Right kidney (tissue), 1 donor: Measurements from ENCODE around the gene LTO1.

Experiments used
- DNase-seq: peaks from one replicate; pipeline ENCODE4 v3.0.0-alpha.2; 2016

Gene LTO1

GRCh38 chr11:69682681-69683326 lies 7.7 kb upstream of the LTO1 start:
- DNase-seq, result no peak

- DNase-seq, result no peak
These were observed 7.1 kb upstream of the LTO1 start for GRCh38 chr11:69682221-69682620.

DNA sequence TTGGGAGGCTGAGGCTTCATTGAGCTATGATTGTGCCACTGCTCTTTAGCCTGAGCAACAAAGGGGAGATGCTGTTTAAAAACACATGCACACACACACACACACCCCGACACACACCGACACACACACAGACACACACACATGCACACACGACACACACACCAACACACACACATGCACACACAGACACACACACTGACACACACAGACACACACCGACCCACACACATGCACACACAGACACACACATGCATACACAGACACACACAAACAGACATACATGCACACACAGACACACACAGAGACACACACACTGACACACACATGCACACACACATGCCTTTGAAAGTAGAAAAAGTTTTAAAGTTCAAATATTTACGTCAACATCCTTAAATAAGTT lies 5.5 kb upstream of the LTO1 start:
- no peak for DNase-seq

DNA sequence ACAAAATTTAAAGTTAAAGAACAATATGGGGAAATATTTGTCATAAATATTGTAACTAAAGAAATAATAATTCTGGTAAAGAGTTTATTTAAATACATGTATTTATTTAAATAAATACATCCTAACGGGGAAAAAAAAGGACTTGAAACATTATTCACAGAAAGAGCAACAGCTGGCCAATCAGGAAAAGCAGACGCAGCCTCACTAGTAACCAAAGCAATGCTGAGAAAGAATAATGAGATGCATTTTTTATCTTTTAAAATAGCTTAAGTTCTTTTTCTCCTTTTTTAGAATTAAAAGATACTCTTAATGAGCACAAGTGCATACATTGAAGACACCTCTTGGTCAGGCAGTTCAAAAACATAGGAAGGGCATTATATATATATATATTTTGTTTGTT lies 2.6 kb upstream of the LTO1 start:
- no peak for DNase-seq

DNA sequence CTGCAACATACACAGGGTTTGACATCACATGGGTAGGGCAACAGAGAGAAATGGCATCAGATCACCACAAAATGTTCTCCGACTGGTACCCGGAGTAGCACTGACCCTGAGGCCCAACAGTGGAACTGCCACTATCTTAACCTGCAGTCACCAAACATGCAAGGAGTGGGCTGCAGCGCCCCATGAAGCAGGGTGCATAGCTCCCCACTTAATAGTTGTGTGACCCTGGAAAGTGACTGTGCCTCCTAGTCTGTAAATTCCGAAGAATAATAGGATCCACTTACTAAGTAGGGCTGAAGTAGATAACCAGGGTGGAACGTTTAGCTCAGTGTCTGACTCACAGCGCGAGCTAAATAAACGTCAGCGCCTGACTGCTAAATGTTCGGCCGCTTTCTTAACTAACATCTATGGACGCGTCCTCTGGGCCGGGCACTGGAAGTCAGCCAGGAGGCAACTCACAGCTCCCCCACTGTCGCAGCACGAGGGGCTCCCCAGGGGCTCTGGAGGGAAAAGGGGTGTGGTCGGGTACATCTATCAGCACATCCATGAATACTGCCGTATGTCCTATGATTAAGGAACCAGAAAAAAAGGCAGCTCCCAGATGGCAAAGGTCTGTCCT lies 777 bp downstream of the LTO1 start:
- no peak for DNase-seq

DNA sequence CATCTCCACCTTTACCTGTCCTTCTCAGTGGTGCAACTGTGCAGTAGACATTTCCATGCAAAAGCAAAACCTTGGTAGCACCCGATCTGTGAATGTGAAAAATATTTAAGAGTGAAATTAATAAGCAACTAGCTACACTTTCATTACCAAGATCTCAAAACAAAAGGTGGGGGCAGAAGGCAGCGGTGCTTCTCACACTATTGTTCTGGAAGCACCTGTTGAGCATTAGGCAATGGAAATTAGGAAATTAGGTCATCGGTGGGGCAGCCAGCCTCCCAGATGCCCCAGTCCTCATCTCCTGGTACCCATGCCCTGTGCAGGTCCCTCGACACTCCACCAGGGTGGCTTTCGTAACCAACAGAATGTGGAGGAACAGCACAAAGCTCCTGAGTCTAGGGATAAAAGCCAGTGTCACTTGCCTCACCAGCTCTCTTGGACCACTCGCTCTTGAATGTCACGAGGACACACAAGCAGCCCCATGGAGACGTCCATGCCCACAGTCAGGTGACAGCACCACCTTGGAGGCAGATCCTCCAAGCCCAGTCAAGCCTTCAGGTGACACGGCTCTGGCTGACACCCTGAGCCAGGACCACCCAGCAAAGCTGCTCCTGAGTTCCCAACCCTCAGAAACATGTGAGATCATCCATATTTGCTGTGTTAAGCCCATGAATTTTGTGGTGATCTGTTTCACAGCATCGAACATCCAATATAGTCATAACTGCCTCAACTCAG lies 3.3 kb downstream of the LTO1 start:
- no peak for DNase-seq

DNA sequence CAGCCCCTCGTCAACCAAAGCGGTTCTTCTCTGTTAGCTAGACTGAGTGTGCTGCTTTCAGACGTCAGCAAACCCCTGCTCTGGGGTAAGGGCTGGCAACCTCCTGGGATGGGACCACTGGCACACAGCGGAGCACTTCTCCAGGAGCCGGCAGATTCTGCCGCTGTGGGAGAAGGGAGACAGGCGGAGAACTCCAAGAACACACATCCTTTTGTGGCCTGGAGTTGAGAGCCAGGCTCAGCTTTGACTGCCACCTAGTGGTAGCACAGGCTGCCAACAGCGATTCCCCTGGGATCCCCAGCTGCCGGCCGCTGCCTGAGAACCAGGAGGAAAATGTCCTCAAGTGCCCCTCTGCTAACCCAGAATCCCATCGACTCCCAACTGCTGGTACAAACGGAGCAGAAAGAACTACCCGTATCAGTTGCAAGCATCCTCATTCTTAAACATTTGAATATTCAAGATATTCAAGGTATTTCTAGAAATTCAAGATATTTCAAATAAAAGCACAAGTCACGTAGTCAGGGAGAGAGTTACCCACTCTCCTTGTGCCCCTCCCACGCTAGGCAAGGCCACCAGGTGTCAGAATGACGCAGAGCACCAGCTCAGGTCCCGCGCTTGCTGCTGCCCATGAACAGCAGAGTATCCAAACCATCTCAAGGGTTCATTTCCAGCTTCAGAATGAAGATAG lies 4.9 kb downstream of the LTO1 start:
- peak; percentile 65 for DNase-seq

DNA sequence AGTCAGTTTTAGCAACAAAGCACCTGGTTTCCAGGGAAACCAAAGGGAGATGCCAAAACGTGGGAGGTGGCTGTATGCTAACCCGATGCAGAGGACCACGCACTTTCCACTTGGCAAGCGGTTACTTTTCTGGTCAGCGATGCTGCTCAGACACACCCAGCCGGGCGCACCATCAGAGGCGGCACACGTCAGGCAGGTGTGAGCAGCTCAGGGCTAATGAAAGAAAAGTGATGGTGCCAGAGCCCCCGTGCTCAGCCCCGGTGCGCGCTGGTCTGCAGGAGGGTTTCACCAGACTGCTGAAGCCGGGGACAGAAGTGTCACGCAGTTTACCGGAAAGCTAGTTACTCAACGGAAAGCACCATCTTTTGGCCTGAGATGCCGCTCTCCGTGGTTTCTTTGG lies 5.7 kb downstream of the LTO1 start:
- DNase-seq, result no peak

GRCh38 chr11:69667619-69668604 lies 7.2 kb downstream of the LTO1 start:
- DNase-seq, result no peak

GRCh38 chr11:69666752-69667536 lies 8.2 kb downstream of the LTO1 start:
- no peak for DNase-seq

DNA sequence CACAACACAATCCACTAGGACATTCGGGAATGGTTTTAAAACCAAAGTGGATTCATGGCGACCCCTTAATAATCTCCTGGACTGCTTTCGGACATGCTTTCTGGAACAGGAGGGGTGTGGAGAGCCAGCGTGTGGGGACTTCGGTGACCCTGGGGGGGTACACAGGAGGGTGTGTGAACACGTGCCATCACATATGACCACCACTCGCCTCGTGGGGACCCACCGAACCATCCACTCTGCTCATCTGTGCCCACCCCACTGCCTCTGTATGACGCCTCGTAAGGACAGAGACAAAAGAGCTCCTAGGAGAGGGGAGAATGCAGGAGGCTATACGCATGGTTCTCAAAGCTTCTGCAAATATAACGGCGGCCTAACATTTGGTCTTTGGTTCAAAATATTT lies 8.9 kb downstream of the LTO1 start:
- no peak for DNase-seq

- DNase-seq, result no peak
These were observed 9.5 kb downstream of the LTO1 start for GRCh38 chr11:69665669-69666068.

DNA sequence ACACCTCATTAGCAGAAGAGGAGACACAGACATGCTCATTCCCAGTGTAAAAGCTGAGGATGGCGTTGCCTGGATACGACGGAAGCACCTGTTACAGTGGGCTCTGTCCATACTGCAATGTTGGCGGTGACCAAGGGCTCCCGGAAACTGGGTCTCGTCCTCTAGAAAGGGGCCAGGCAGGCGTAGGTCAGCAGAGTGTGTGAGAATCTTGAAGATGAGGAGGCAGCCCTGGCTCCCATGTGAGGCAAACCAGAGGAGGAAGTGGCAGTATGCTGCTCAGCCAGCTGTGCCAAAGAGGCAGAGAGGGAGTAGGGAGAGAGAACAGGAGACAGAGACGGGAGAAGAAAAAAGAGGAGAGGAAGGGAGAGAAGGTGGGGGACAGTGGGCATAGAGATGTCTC lies 10.3 kb downstream of the LTO1 start:
- no peak for DNase-seq

- no peak for DNase-seq
These were observed 10.9 kb downstream of the LTO1 start for GRCh38 chr11:69664103-69664775.

GRCh38 chr11:69663326-69663725 lies 11.8 kb downstream of the LTO1 start:
- no peak for DNase-seq

- no peak for DNase-seq
These were observed 12.3 kb downstream of the LTO1 start for GRCh38 chr11:69662806-69663205.

DNA sequence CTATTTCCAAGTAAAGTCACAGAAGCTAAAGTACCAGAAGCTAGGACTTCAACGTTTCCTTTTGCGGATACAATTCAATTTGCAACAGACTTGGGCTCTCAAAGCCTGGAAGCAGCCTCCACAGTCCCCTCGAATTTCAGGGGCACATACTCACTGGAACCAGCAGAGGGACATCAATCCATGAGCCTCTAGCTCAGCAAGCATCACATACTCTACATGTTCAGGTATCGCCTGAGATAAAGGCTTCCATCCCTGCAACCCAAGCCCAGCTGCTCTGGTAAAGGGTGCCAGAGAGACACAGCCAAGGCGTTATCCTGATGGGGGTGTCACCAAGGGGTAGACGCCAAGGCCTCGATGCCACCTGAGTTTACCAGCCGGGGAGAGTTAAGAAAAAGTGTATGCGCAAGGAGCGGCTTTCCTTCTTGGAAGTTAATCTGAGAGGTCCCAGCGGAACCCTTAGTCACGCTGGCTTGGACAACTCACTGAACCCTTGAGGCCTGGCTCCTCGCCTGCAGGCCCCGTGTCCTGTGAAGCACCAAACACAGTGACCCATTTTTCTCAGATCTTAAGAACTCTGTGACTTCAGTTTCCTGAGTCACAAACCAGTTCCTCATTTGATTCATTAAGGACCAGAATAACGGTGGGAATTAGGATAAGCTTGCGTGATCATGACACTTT lies 13.0 kb downstream of the LTO1 start:
- no peak for DNase-seq

- no peak for DNase-seq
These were observed 13.8 kb downstream of the LTO1 start for GRCh38 chr11:69661413-69661715.

GRCh38 chr11:69660001-69660500 lies 15.1 kb downstream of the LTO1 start:
- DNase-seq, result no peak

DNA sequence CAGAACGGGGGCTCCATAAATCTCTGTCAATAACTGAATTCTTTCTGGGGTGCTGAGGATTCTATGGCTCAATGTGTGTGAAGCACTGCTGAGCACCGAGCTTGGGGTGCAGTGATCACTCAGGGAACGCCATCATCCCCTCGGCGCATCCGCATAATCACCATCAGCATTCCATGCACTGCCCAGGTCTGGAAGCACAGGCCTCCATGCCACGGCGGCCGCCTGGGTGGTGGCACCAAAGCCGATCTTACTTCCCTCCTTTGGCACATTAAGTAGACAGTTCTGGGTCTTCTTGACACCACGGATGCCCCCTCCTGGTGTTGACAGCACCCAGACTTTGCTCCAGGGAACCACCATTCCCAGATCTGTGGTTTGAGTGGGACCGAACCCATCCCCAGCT lies 15.6 kb downstream of the LTO1 start:
- no peak for DNase-seq
